ENCODE results near the gene SDF2. TPM values are rescaled to one million over a fixed set of nuclear protein-coding genes. Genes with fewer than 3 reads are reported as not detected.
"Not testable (repeated sequence)": the region's sequence is repeated elsewhere in the genome, so short reads cannot be mapped to it uniquely, and the experiment has no call there.

Gene SDF2
- total and polyA plus RNA-seq, 4 experiments from 2014 or later, result 41.5 to 92.0 (median 52.2) TPM

DNA sequence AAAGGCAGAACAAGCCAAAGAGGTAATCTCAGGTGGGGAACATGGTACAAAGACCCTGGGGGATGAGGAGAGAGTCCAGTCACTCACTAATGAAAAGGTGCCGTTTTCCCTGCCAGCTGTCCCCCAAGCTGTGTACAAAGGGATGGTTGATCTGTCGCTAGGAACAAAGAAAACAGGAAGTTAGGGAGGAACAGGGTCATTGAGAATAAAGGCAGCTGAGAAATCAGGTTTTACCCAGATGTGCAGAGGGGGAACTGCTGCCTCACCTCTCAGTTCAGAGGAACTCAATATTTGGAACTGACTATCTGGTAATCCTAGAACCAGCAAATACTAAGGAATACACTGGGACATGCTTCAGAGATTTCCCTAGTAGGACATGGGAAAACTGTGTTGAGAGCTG is 49.2 kb downstream of the SDF2 start:
- no peaks in the 10 kb centered on the region for H3K27me3 ChIP-seq (ENCODE audit: insufficient read depth, low read length)
- Mint-ChIP-seq H3K4me1 (peaks cover 4 to 13% (median 10%) of the 10 kb centered on the region in 4 donors), H3K36me3 (peaks cover 27 to 60% of the 10 kb centered on the region in 2 donors), H3K9me3 (no peaks in the 10 kb centered on the region), H3K4me3 (no peak overlapping the region), H3K27ac (peak overlapping the region; percentile 17 to 78 (median 53)), H3K27me3 (no peaks in the 10 kb centered on the region)
- no peak overlapping the region for H3K4me3 ChIP-seq (ENCODE audit: low read length in 2 of 2)
- no peak for DNase-seq
- no peaks in the 10 kb centered on the region for H3K4me1 ChIP-seq (ENCODE audit: insufficient read depth, low read length)
- intact Hi-C loops (cut with micrococcal nuclease), result no loop called here
- ChIA-PET CTCF (ENCODE audit: partially characterized antibody) (interaction anchor here (0.7 to 6.8 kb wide), 20 partner anchors 10 to 196 kb away, joined by 3 to 51 read pairs (median 3); partner anchors contain the start of genes ALDOC and PIGS), POLR2A (ENCODE audit: partially characterized antibody) (interaction anchor here (0.6 to 1.6 kb wide), 5 partner anchors 11 to 117 kb away, joined by 3 to 11 read pairs (median 4); partner anchors contain the start of genes ALDOC and PIGS)
- no peak overlapping the region for H3K27ac ChIP-seq (ENCODE audit: low read depth, low read length)
- H3K36me3 ChIP-seq (ENCODE audit: insufficient read depth, low read length), result peaks cover 29% of the 10 kb centered on the region
- no peaks in the 10 kb centered on the region for H3K9me3 ChIP-seq (ENCODE audit: control insufficient read depth in 1 of 2, low read length in 2 of 2)

- no peaks in the 10 kb centered on the region for H3K27me3 Mint-ChIP-seq
- DNase-seq, result no peak
- H3K9me3 Mint-ChIP-seq, result no peaks in the 10 kb centered on the region
- Histone ChIP-seq H3K4me1 (ENCODE audit: insufficient read depth, low read length) (no peaks in the 10 kb centered on the region), H3K4me3 (ENCODE audit: low read length in 2 of 2) (no peak overlapping the region), H3K36me3 (ENCODE audit: insufficient read depth, low read length) (peaks cover 7% of the 10 kb centered on the region), H3K9me3 (ENCODE audit: control insufficient read depth in 1 of 2, low read length in 2 of 2) (no peaks in the 10 kb centered on the region), H3K27me3 (ENCODE audit: insufficient read depth, low read length) (no peaks in the 10 kb centered on the region), H3K27ac (ENCODE audit: low read depth, low read length) (no peak overlapping the region)
- peak overlapping the region in 4 of 7 donors; percentile 12 to 77 (median 65) for H3K27ac Mint-ChIP-seq
- ChIA-PET CTCF (ENCODE audit: partially characterized antibody) (interaction anchor here (0.8 to 6.8 kb wide), 7 partner anchors 12 to 114 kb away, joined by 3 to 51 read pairs (median 3); partner anchors contain the start of gene PIGS), POLR2A (ENCODE audit: partially characterized antibody) (interaction anchor here (2.2 kb wide), 1 partner anchor 11 kb away, joined by 12 read pairs; the partner anchor contains the start of gene SPAG5)
- intact Hi-C loops (cut with micrococcal nuclease), result no loop called here
- H3K4me3 Mint-ChIP-seq, result no peak overlapping the region
- H3K4me1 Mint-ChIP-seq, result peaks cover 4 to 13% (median 10%) of the 10 kb centered on the region in 4 donors
- peaks cover 10 to 38% of the 10 kb centered on the region in 2 donors for H3K36me3 Mint-ChIP-seq
These were observed 51.3 kb downstream of the SDF2 start for GRCh38 chr17:28610376-28610775.

DNA sequence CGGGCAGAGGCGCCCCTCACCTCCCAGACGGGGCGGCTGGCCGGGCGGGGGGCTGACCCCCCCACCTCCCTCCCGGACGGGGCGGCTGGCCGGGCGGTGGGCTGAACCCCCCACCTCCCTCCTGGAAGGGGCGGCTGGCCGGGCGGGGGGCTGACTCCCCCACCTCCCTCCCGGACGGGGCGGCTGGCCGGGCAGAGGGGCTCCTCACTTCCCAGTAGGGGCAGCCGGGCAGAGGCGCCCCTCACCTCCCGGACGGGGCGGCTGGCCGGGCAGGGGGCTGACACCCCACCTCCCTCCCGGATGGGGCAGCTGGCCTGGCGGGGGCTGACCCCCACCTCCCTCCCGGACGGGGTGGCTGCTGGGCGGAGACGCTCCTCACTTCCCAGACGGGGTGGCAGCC is 57.7 kb downstream of the SDF2 start:
- DNase-seq; H3K4me3 Mint-ChIP-seq; intact Hi-C loops (cut with micrococcal nuclease); H3K9me3 Mint-ChIP-seq; POLR2A ChIA-PET (ENCODE audit: partially characterized antibody); H3K36me3 Mint-ChIP-seq; H3K36me3 ChIP-seq (ENCODE audit: insufficient read depth, low read length); CTCF ChIA-PET (ENCODE audit: partially characterized antibody); H3K9me3 ChIP-seq (ENCODE audit: control insufficient read depth in 1 of 2, low read length in 2 of 2); H3K27ac ChIP-seq (ENCODE audit: low read depth, low read length); H3K4me1 Mint-ChIP-seq; H3K27me3 ChIP-seq (ENCODE audit: insufficient read depth, low read length); H3K27me3 Mint-ChIP-seq; H3K4me3 ChIP-seq (ENCODE audit: low read length in 2 of 2); H3K27ac Mint-ChIP-seq; H3K4me1 ChIP-seq (ENCODE audit: insufficient read depth, low read length): not testable (repeated sequence)

GRCh38 chr17:28599311-28600184 is 62.2 kb downstream of the SDF2 start:
- Mint-ChIP-seq H3K9me3 (no peaks in the 10 kb centered on the region), H3K4me3 (peak overlapping the region; percentile 88 to 99 (median 96)), H3K4me1 (peaks cover 13 to 27% (median 22%) of the 10 kb centered on the region in 4 donors), H3K27me3 (no peaks in the 10 kb centered on the region), H3K36me3 (peaks cover 0 to 6% of the 10 kb centered on the region in 2 donors), H3K27ac (peak overlapping the region; percentile 94 to 99 (median 99))
- intact Hi-C loops (cut with micrococcal nuclease), result loop anchor here (1.0 to 2.0 kb wide), 6 partner anchors 22 to 105 kb away; partner anchors contain the start of genes BLTP2, PIGS and UNC119
- POLR2A ChIA-PET (ENCODE audit: partially characterized antibody), result interaction anchor here (0.7 to 6.0 kb wide), 21 partner anchors 9 to 695 kb away, joined by 3 to 169 read pairs (median 5); partner anchors contain the start of genes ALDOC, BLTP2, NUFIP2 and PHF12
- no peaks in the 10 kb centered on the region for H3K9me3 ChIP-seq (ENCODE audit: control insufficient read depth in 1 of 2, low read length in 2 of 2)
- H3K36me3 ChIP-seq (ENCODE audit: insufficient read depth, low read length), result no peaks in the 10 kb centered on the region
- H3K4me3 ChIP-seq (ENCODE audit: low read length in 2 of 2), result peak overlapping the region; percentile 74 to 95
- no peaks in the 10 kb centered on the region for H3K27me3 ChIP-seq (ENCODE audit: insufficient read depth, low read length)
- CTCF ChIA-PET (ENCODE audit: partially characterized antibody), result interaction anchor here (1.1 to 3.2 kb wide), 3 partner anchors 14 to 51 kb away, joined by 5 to 12 read pairs (median 8); partner anchors contain the start of gene RSKR
- H3K27ac ChIP-seq (ENCODE audit: low read depth, low read length), result peak overlapping the region; percentile 100
- peaks cover 7% of the 10 kb centered on the region for H3K4me1 ChIP-seq (ENCODE audit: insufficient read depth, low read length)
- DNase-seq, result peak in 4 of 5 donors; percentile 66 to 87 (median 74)

- Mint-ChIP-seq H3K36me3 (peaks cover 0 to 6% of the 10 kb centered on the region in 2 donors), H3K4me3 (peak within 1 kb of the TSS; percentile 88 to 99 (median 96))
These were observed 62.9 kb downstream of the SDF2 start, which contains the start of gene SPAG5 for GRCh38 chr17:28598799-28599310. SPAG5 (minus strand) TSS chr17:28599025; CDS start chr17:28598946, 79 bp downstream.

GRCh38 chr17:28598389-28598788 is 63.3 kb downstream of the SDF2 start:
- Mint-ChIP-seq H3K27ac (peak overlapping the region; percentile 94 to 99 (median 99)), H3K4me1 (peaks cover 13 to 27% (median 22%) of the 10 kb centered on the region in 4 donors), H3K36me3 (peaks cover 0 to 6% of the 10 kb centered on the region in 2 donors), H3K27me3 (no peaks in the 10 kb centered on the region), H3K9me3 (no peaks in the 10 kb centered on the region), H3K4me3 (peak overlapping the region; percentile 88 to 99 (median 96))
- no peak for DNase-seq
- CTCF ChIA-PET (ENCODE audit: partially characterized antibody), result no interaction called here
- POLR2A ChIA-PET (ENCODE audit: partially characterized antibody), result interaction anchor here (1.3 to 6.0 kb wide), 8 partner anchors 12 to 121 kb away, joined by 4 to 169 read pairs (median 11); partner anchors contain the start of genes ALDOC, PIGS, RPL23A and RSKR
- no peaks in the 10 kb centered on the region for H3K36me3 ChIP-seq (ENCODE audit: insufficient read depth, low read length)
- H3K27me3 ChIP-seq (ENCODE audit: insufficient read depth, low read length), result no peaks in the 10 kb centered on the region
- H3K4me1 ChIP-seq (ENCODE audit: insufficient read depth, low read length), result peaks cover 7% of the 10 kb centered on the region
- peak overlapping the region; percentile 100 for H3K27ac ChIP-seq (ENCODE audit: low read depth, low read length)
- intact Hi-C loops (cut with micrococcal nuclease), result loop anchor here (2.0 kb wide), 1 partner anchor 46 kb away; the partner anchor contains the start of gene BLTP2
- H3K4me3 ChIP-seq (ENCODE audit: low read length in 2 of 2), result peak overlapping the region; percentile 74 to 95
- no peaks in the 10 kb centered on the region for H3K9me3 ChIP-seq (ENCODE audit: control insufficient read depth in 1 of 2, low read length in 2 of 2)

More at GRCh38 chr17:28598799-28599310, 62.9 kb downstream of the SDF2 start, which contains the start of gene SPAG5:
- no peaks in the 10 kb centered on the region for H3K9me3 Mint-ChIP-seq
- Histone ChIP-seq H3K4me1 (ENCODE audit: insufficient read depth, low read length) (peaks cover 7% of the 10 kb centered on the region), H3K27ac (ENCODE audit: low read depth, low read length) (peak within 1 kb of the TSS; percentile 100), H3K9me3 (ENCODE audit: control insufficient read depth in 1 of 2, low read length in 2 of 2) (no peaks in the 10 kb centered on the region), H3K36me3 (ENCODE audit: insufficient read depth, low read length) (no peaks in the 10 kb centered on the region), H3K27me3 (ENCODE audit: insufficient read depth, low read length) (no peaks in the 10 kb centered on the region), H3K4me3 (ENCODE audit: low read length in 2 of 2) (peak within 1 kb of the TSS; percentile 74 to 95)
- H3K27me3 Mint-ChIP-seq, result no peaks in the 10 kb centered on the region
- H3K27ac Mint-ChIP-seq, result peak within 1 kb of the TSS; percentile 94 to 99 (median 99)
- peak; percentile 95 to 96 (median 96) for DNase-seq
- peaks cover 13 to 27% (median 22%) of the 10 kb centered on the region in 4 donors for H3K4me1 Mint-ChIP-seq
- ChIA-PET POLR2A (ENCODE audit: partially characterized antibody) (interaction anchor here (1.0 to 6.0 kb wide), 19 partner anchors 8 to 695 kb away, joined by 3 to 169 read pairs (median 7); partner anchors contain the start of genes ALDOC, BLTP2, NUFIP2 and PHF12), CTCF (ENCODE audit: partially characterized antibody) (interaction anchor here (1.1 to 3.2 kb wide), 3 partner anchors 15 to 50 kb away, joined by 5 to 12 read pairs (median 8); partner anchors contain the start of gene RSKR)
- intact Hi-C loops (cut with micrococcal nuclease), result loop anchor here (1.0 to 2.0 kb wide), 6 partner anchors 22 to 105 kb away; partner anchors contain the start of genes BLTP2, PIGS and UNC119
